Esophagus squamous epithelium (tissue), 5 donors: Measurements from ENCODE around the gene PLEKHA3. TPM values are rescaled to one million over a fixed set of nuclear protein-coding genes. Genes with fewer than 3 reads are reported as not detected.

Source experiments
- DNase-seq: peaks from one replicate; lab custom pipeline; 2025; lab: John Stamatoyannopoulos, UW
- H3K27ac ChIP-seq, 4 donors: fragments of 200-600 bp; sonication (generic); one replicate each; pipeline ENCODE4 v1.5.1; 2016 to 2019; ENCODE audit warnings: mild to moderate bottlenecking in 1 of 4
- H3K27me3 ChIP-seq, 4 donors: fragments of 200-600 bp; sonication (generic); 1 replicate in 3 of 4; 2 replicates in 1 of 4; pipeline versions ENCODE4 v1.5.1 to v1.6.0; 2017 to 2021; ENCODE audit warnings: antibody characterized with exemption in 1 of 4
- H3K36me3 ChIP-seq, 3 donors: fragments of 200-600 bp; sonication (generic); one replicate each; pipeline ENCODE4 v1.5.1; 2016 to 2019
- H3K4me1 ChIP-seq, 3 donors: fragments of 200-600 bp; sonication (generic); one replicate each; pipeline ENCODE4 v1.5.1; 2017 to 2019
- H3K4me3 ChIP-seq, 4 donors: fragments of 200-600 bp; sonication (generic); 1 replicate in 3 of 4; 2 replicates in 1 of 4; pipeline ENCODE4 v1.5.1; 2016 to 2019; ENCODE audit warnings: mild to moderate bottlenecking in 2 of 4, moderate library complexity in 1 of 4
- H3K9me3 ChIP-seq, 3 donors: fragments of 200-600 bp; sonication (generic); one replicate each; pipeline ENCODE4 v1.5.1; 2016 to 2019
- POLR2A ChIP-seq, 4 donors: fragments of 450-650 bp; IDR thresholded peaks; one replicate each; pipeline ENCODE4 v1.6.1; 2017; ENCODE audit warnings: antibody characterized with exemption in 4 of 4, mild to moderate bottlenecking in 4 of 4, moderate library complexity in 3 of 4
- WGBS, 2 donors: methylation state at CpG; one replicate each; pipeline ENCODE4 v1.1.5; 2018; 5-methylcytosine and 5-hydroxymethylcytosine counted together
- intact Hi-C: fragments of 100-400 bp; cut with DNase I; formaldehyde crosslinking; loops from one replicate; pipeline ENCODE4 v1.15.0; 2022
- total RNA-seq, 4 donors: library from RNA; depleted of rRNA; stranded (reverse); fragments of >200 nt; gene quantifications; one replicate each; pipeline ENCODE4 v1.1.0, GENCODE V29; 2016
- TF ChIP-seq, protein P1 (sequence below), 6 experiments: fragments of 450-650 bp in 4 of 6; fragments of 200-600 bp in 2 of 6; sonication (generic) in 2 of 6; IDR thresholded peaks; one replicate each; pipeline ENCODE4 v1.5.1; 2016 to 2019; ENCODE audit warnings: antibody characterized with exemption in 6 of 6, mild to moderate bottlenecking in 4 of 6, moderate library complexity in 4 of 6
- donor health status: DM: yes; HTN: yes; CAD: no.

Gene PLEKHA3
- total RNA-seq = 10 to 100 TPM in 2 of 4 donors, 1 to 10 TPM in 2; 3.2 to 12.2 (median 7.2) TPM

DNA sequence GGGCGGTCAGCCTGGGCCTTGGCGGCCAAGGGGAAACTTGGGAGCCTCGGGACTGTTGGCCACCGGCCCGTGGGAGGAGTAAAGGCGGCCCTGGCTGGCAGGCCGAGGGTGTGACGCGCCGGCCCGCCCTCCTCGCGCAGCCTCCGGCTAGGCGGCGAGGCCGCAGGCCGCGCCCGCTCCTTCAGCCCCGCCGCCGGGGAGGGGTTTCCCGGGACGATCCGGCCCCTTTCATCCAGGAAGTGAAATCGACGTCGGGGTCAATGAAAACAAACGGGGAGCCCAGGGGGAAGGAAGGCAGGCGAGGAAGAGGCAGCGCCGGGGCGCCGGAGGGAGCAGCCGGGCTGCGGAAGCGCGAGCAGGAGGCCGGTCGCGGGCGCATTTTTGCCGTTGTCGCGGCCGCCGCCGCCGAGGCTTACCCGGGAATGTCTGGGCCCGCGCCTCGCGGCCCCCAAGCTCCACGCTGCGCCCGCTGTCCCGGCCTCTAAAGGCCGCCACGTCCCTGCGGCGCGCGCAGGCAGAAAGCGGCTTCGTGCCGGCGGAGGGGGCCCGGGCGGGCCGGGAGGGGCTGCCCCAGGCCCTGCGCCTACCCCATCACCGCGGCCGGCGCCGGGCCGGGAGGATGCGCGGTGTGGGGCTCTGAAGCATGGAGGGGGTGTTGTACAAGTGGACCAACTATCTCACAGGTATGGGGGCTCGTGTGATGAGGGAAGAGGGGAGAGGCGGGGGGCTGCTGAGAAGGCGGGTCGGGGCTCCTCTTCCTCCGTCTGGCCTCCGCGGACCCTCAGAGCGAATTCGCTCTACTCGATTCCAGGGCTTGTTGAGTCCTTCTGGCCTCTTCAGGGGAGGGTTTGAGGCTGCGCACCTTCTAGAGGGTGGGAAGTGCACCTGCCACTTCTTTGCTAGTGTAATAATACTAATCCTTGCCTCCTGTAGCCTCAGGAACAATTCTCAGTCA, at the start of gene PLEKHA3:
Gene PLEKHA3, plus strand, starts transcription at position 231 of the 955 bp plus-strand sequence. Its CDS starts 413 bp downstream, at position 644.
- Histone ChIP-seq H3K27ac (peak within 1 kb of the TSS; percentile 88 to 97 (median 94)), H3K36me3 (no peaks in the 10 kb centered on the region), H3K4me1 (peaks cover 12 to 70% (median 43%) of the 10 kb centered on the region in 3 donors), H3K9me3 (no peaks in the 10 kb centered on the region), H3K4me3 (peak within 1 kb of the TSS; percentile 79 to 83 (median 82)), H3K27me3 (no peaks in the 10 kb centered on the region)
- WGBS, 2 donors = 0% methylated on average over 6 to 12 of the region's 92 CpGs
- peak; percentile 55 for DNase-seq
- TF ChIP-seq, protein P1, sequence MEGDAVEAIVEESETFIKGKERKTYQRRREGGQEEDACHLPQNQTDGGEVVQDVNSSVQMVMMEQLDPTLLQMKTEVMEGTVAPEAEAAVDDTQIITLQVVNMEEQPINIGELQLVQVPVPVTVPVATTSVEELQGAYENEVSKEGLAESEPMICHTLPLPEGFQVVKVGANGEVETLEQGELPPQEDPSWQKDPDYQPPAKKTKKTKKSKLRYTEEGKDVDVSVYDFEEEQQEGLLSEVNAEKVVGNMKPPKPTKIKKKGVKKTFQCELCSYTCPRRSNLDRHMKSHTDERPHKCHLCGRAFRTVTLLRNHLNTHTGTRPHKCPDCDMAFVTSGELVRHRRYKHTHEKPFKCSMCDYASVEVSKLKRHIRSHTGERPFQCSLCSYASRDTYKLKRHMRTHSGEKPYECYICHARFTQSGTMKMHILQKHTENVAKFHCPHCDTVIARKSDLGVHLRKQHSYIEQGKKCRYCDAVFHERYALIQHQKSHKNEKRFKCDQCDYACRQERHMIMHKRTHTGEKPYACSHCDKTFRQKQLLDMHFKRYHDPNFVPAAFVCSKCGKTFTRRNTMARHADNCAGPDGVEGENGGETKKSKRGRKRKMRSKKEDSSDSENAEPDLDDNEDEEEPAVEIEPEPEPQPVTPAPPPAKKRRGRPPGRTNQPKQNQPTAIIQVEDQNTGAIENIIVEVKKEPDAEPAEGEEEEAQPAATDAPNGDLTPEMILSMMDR (IDR thresholded peaks at IDR 0.05) = peak in 1 of 6 experiments; percentile 10
- peak in 3 of 4 donors; percentile 76 to 88 (median 86) for TF ChIP-seq POLR2A (IDR thresholded peaks at IDR 0.05)
- intact Hi-C loops = no loop called here

GRCh38 chr2:178436662-178437061, 43.6 kb upstream of the PLEKHA3 start:
- intact Hi-C loops = no loop called here
- Histone ChIP-seq H3K36me3 (peaks cover 0 to 99% (median 30%) of the 10 kb centered on the region in 3 donors), H3K27me3 (no peaks in the 10 kb centered on the region), H3K4me1 (peaks cover 0 to 5% (median 0%) of the 10 kb centered on the region in 3 donors), H3K27ac (no peak overlapping the region), H3K4me3 (no peak overlapping the region), H3K9me3 (no peaks in the 10 kb centered on the region)
- TF ChIP-seq POLR2A (IDR thresholded peaks at IDR 0.05) = no peak
- TF ChIP-seq, protein P1 (IDR thresholded peaks at IDR 0.05) = no peak
- DNase-seq = no peak
- WGBS, 2 donors = 90 to 93% methylated on average over 2 of the region's 2 CpGs

GRCh38 chr2:178441426-178441825, 38.8 kb upstream of the PLEKHA3 start:
- Histone ChIP-seq H3K27me3 (no peaks in the 10 kb centered on the region), H3K4me3 (no peak overlapping the region), H3K27ac (no peak overlapping the region), H3K9me3 (no peaks in the 10 kb centered on the region), H3K4me1 (peaks cover 0 to 5% (median 0%) of the 10 kb centered on the region in 3 donors), H3K36me3 (peaks cover 0 to 99% (median 7%) of the 10 kb centered on the region in 3 donors)
- intact Hi-C loops = no loop called here
- 84 to 92% methylated on average over 2 of the region's 2 CpGs for WGBS, 2 donors
- no peak for DNase-seq
- no peak for TF ChIP-seq POLR2A (IDR thresholded peaks at IDR 0.05)
- TF ChIP-seq, protein P1 (IDR thresholded peaks at IDR 0.05) = no peak

DNA sequence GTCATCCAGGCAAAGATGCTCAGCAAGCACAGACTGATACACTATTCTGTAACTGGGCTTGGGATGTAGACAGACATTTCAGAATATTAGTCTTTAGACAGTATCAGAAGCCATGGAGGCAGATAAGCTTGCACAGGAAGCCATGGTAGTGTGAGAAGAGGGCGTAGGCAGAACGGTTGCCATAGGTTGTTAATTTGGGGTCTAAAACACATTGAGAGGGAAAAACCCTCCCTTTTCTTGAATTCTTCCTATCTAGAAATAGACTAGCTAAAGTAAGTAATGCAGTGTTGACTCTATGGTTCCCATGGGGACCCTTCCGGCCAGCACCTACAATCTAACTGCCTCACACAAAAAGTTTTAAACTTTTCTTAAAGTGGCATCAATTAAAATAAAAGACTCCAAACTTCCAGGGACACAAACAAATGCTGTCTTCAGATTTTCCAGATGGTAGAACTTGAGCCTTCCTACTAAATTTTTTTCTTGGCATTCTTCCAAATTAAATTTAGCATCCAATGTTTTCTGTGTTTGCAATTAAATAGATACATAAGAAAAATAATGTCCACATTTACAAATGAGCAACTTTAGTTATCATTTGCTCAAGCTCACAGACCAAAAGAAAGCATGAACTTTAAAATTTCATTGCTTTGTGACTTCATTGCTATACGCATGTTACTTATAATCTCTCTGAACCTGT, 31.1 kb upstream of the PLEKHA3 start:
- Histone ChIP-seq H3K4me3 (peak overlapping the region in 2 of 4 donors; percentile 77), H3K27me3 (no peaks in the 10 kb centered on the region), H3K9me3 (no peaks in the 10 kb centered on the region), H3K27ac (peak overlapping the region in 2 of 4 donors; percentile 95), H3K36me3 (peaks cover 0 to 43% (median 0%) of the 10 kb centered on the region in 3 donors), H3K4me1 (peaks cover 7 to 41% (median 13%) of the 10 kb centered on the region in 3 donors)
- TF ChIP-seq POLR2A (IDR thresholded peaks at IDR 0.05) = no peak
- TF ChIP-seq, protein P1 (IDR thresholded peaks at IDR 0.05) = no peak
- no peak for DNase-seq
- WGBS, 2 donors = 52 to 84% methylated on average over 4 of the region's 4 CpGs
- intact Hi-C loops = no loop called here
